CD14-positive monocyte (primary cell): ENCODE data around the gene APLF. TPM values are rescaled to one million over a fixed set of nuclear protein-coding genes. Genes with fewer than 3 reads are reported as not detected.

ENCODE experiments used
- DNase-seq, 3 donors: peaks; one replicate each; pipeline ENCODE4 v3.0.0-alpha.2; 2011 to 2022
- H2AFZ ChIP-seq: 2 replicates; pipeline ENCODE4 v1.6.0; 2012; ENCODE audit warnings: mild to moderate bottlenecking, low read depth, low read length, inconsistent platforms; ENCODE audit not compliant: insufficient read depth, poor library complexity, severe bottlenecking
- H3K27ac ChIP-seq, 2 donors: 1 replicate in 1 of 2; 2 replicates in 1 of 2; pipeline ENCODE4 v1.5.1; 2012 to 2013; ENCODE audit warnings: low read length in 2 of 2, control low read depth in 1 of 2, inconsistent platforms in 1 of 2, low read depth in 1 of 2, mild to moderate bottlenecking in 1 of 2
- H3K27me3 ChIP-seq, 2 donors: one replicate each; pipeline versions ENCODE4 v1.6.0 to v1.6.1; 2011 to 2013; ENCODE audit warnings: low read length in 2 of 2; ENCODE audit not compliant: control insufficient read depth in 2 of 2, insufficient read depth in 2 of 2
- H3K36me3 ChIP-seq, 2 donors: replicated peaks in 1 of 2; 1 replicate in 1 of 2; 2 replicates in 1 of 2; pipeline versions ENCODE4 v1.5.1 to v1.6.1; 2012 to 2013; ENCODE audit warnings: low read length in 2 of 2, control low read depth in 1 of 2, inconsistent platforms in 1 of 2, mild to moderate bottlenecking in 1 of 2; ENCODE audit not compliant: insufficient read depth in 2 of 2, control insufficient read depth in 1 of 2
- H3K4me1 ChIP-seq, 2 donors: 1 replicate in 1 of 2; 2 replicates in 1 of 2; pipeline versions ENCODE4 v1.5.1 to v1.6.1; 2012 to 2013; ENCODE audit warnings: low read length in 2 of 2, control low read depth in 1 of 2, inconsistent platforms in 1 of 2, mild to moderate bottlenecking in 1 of 2, moderate library complexity in 1 of 2; ENCODE audit not compliant: insufficient read depth in 2 of 2, control insufficient read depth in 1 of 2
- H3K4me2 ChIP-seq: replicated peaks from 2 replicates; pipeline ENCODE3; 2012; ENCODE audit warnings: low read length, moderate library complexity, mild to moderate bottlenecking; ENCODE audit not compliant: poor library complexity, severe bottlenecking; ENCODE audit errors: extremely low read depth
- H3K4me3 ChIP-seq, 3 experiments: fragments of 200-600 bp in 1 of 3; sonication (generic) in 1 of 3; replicated peaks in 1 of 3; 1 replicate in 2 of 3; 2 replicates in 1 of 3; pipeline ENCODE4 v1.5.1; 2011 to 2013; ENCODE audit warnings: low read length in 3 of 3, mild to moderate bottlenecking in 3 of 3, control low read depth in 2 of 3, low read depth in 2 of 3, inconsistent platforms in 1 of 3, moderate library complexity in 1 of 3
- H3K79me2 ChIP-seq: 2 replicates; pipeline ENCODE4 v1.6.0; 2012; ENCODE audit warnings: mild to moderate bottlenecking, control low read depth, inconsistent platforms, low read length, moderate library complexity; ENCODE audit not compliant: insufficient read depth
- H3K9ac ChIP-seq: 2 replicates; pipeline ENCODE4 v1.6.0; 2017; ENCODE audit warnings: low read length, mild to moderate bottlenecking; ENCODE audit not compliant: insufficient read depth, poor library complexity, severe bottlenecking
- H3K9me3 ChIP-seq, 2 donors: replicated peaks in 1 of 2; 1 replicate in 1 of 2; 2 replicates in 1 of 2; pipeline versions ENCODE4 v1.5.1 to v1.6.1; 2012 to 2013; ENCODE audit warnings: low read length in 2 of 2, control low read depth in 1 of 2; ENCODE audit not compliant: control insufficient read depth in 1 of 2, insufficient read depth in 1 of 2
- H4K20me1 ChIP-seq: 2 replicates; pipeline ENCODE4 v1.6.0; 2012; ENCODE audit warnings: mild to moderate bottlenecking, low read length, control low read depth, moderate library complexity; ENCODE audit not compliant: insufficient read depth
- H3K27ac Mint-ChIP-seq, 7 donors: one replicate each; pipeline ENCODE4 v1.8.0; 2020; ENCODE audit warnings: mild to moderate bottlenecking in 7 of 7, mixed read lengths in 7 of 7, moderate library complexity in 6 of 7, inconsistent platforms in 2 of 7
- H3K27me3 Mint-ChIP-seq, 3 donors: one replicate each; pipeline ENCODE4 v1.8.0; 2021 to 2022; ENCODE audit warnings: low read depth in 3 of 3, mild to moderate bottlenecking in 3 of 3, mixed read lengths in 3 of 3, moderate library complexity in 3 of 3, inconsistent platforms in 1 of 3
- H3K36me3 Mint-ChIP-seq, 2 donors: one replicate each; pipeline ENCODE4 v1.8.0; 2020; ENCODE audit warnings: mixed read lengths in 2 of 2, inconsistent platforms in 1 of 2, mild to moderate bottlenecking in 1 of 2
- H3K4me1 Mint-ChIP-seq: one replicate; pipeline ENCODE4 v1.8.0; 2020; ENCODE audit warnings: mild to moderate bottlenecking, mixed read lengths
- H3K4me3 Mint-ChIP-seq, 2 donors: one replicate each; pipeline ENCODE4 v1.8.0; 2020; ENCODE audit warnings: mild to moderate bottlenecking in 2 of 2, mixed read lengths in 2 of 2, moderate library complexity in 1 of 2
- H3K9me3 Mint-ChIP-seq, 7 donors: one replicate each; pipeline ENCODE4 v1.8.0; 2020 to 2022; ENCODE audit warnings: mixed read lengths in 7 of 7, mild to moderate bottlenecking in 6 of 7, moderate library complexity in 6 of 7, inconsistent platforms in 2 of 7
- WGBS: methylation state at CpG from one replicate; pipeline ENCODE4 v1.1.5; 2013; ENCODE audit warnings: missing lambda C conversion rate; ENCODE audit not compliant: insufficient coverage; 5-methylcytosine and 5-hydroxymethylcytosine counted together
- intact Hi-C, 2 donors: fragments of 100-400 bp; cut with micrococcal nuclease; formaldehyde crosslinking; loops; one replicate each; pipeline versions ENCODE4 v1.15.0 to v1.15.1; 2023
- polyA plus RNA-seq, 3 donors: library from polyadenylated mRNA; depleted of rRNA in 1 of 3; unstranded in 2 of 3; stranded (reverse) in 1 of 3; fragments of 300-500 nt in 2 of 3; fragments of >200 nt in 1 of 3; fragmentation: Illumina TruSeq in 2 of 3; gene quantifications; 1 replicate in 2 of 3; 2 replicates in 1 of 3; pipeline ENCODE4 v1.2.3, GENCODE V29; 2012 to 2021
- TF ChIP-seq, protein P1 (sequence below): fragments of 200-600 bp; IDR thresholded peaks from one replicate; pipeline ENCODE4 v1.8.0; 2022; ENCODE audit warnings: antibody characterized with exemption, mild to moderate bottlenecking

APLF gene
- polyA plus RNA-seq, 3 donors: 0.77 to 1.8 (median 1.2) TPM

DNA sequence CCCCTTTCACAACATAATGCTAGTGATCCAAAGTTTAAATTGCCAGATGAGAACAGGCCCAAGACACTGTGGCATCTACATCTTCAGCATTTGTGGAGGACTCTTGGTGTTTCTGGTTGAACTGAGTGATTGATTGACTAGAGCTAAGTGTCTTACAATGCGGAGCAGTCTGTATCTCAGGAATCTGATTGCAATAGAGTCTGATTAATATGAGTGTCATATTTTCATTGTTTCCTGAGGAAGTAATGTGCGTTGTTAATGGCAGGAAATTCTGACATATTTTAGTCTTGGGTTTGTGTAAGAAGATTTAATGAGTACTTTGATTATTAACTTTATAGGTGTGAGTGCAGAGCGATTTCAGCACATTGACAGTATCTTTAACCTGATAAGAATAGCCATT lies 94.0 kb downstream of the APLF start:
- Histone ChIP-seq H4K20me1 (no peaks in the 10 kb centered on the region), H3K4me1 (no peaks in the 10 kb centered on the region), H2AFZ (no peak overlapping the region), H3K4me3 (no peak overlapping the region), H3K9me3 (no peaks in the 10 kb centered on the region), H3K9ac (no peak overlapping the region), H3K4me2 (no peak overlapping the region), H3K27me3 (no peaks in the 10 kb centered on the region), H3K27ac (no peak overlapping the region), H3K79me2 (no peaks in the 10 kb centered on the region), H3K36me3 (no peaks in the 10 kb centered on the region)
- 86% methylated on average over 1 of the region's 3 CpGs for WGBS
- TF ChIP-seq, protein P1, sequence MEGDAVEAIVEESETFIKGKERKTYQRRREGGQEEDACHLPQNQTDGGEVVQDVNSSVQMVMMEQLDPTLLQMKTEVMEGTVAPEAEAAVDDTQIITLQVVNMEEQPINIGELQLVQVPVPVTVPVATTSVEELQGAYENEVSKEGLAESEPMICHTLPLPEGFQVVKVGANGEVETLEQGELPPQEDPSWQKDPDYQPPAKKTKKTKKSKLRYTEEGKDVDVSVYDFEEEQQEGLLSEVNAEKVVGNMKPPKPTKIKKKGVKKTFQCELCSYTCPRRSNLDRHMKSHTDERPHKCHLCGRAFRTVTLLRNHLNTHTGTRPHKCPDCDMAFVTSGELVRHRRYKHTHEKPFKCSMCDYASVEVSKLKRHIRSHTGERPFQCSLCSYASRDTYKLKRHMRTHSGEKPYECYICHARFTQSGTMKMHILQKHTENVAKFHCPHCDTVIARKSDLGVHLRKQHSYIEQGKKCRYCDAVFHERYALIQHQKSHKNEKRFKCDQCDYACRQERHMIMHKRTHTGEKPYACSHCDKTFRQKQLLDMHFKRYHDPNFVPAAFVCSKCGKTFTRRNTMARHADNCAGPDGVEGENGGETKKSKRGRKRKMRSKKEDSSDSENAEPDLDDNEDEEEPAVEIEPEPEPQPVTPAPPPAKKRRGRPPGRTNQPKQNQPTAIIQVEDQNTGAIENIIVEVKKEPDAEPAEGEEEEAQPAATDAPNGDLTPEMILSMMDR: no peak
- Mint-ChIP-seq H3K4me1 (peaks cover 6% of the 10 kb centered on the region), H3K4me3 (no peak overlapping the region), H3K27ac (no peak overlapping the region), H3K9me3 (peaks cover 0 to 1% (median 0%) of the 10 kb centered on the region in 7 donors), H3K36me3 (no peaks in the 10 kb centered on the region), H3K27me3 (peaks cover 0 to 2% (median 2%) of the 10 kb centered on the region in 3 donors)
- DNase-seq: no peak
- intact Hi-C loops: no loop called here

DNA sequence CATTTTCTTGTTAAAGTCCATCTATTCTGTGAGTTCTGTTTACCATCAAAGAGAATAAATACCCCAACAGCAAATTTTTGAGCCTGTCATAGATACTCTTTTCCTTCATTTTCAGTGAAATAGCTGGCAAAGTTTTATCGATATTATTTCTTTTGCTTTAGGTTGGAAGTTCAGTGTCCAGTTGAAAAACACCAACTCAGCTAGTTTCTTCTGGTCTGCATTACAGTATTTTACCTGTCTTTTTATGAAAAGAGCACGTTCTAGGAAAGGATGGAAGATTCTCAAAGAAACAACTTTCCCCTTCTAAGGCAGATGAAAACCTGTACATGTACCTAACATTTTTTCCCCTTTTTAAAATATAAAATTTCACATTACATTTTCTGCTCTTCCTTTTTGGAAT lies 95.5 kb downstream of the APLF start:
- H3K27ac ChIP-seq: no peak overlapping the region
- H2AFZ ChIP-seq: no peak overlapping the region
- no peak overlapping the region for H3K9ac ChIP-seq
- intact Hi-C loops: no loop called here
- Mint-ChIP-seq H3K36me3 (no peaks in the 10 kb centered on the region), H3K4me1 (peaks cover 6% of the 10 kb centered on the region), H3K4me3 (no peak overlapping the region), H3K27ac (no peak overlapping the region), H3K9me3 (peaks cover 0 to 1% (median 0%) of the 10 kb centered on the region in 7 donors), H3K27me3 (peaks cover 0 to 2% (median 2%) of the 10 kb centered on the region in 3 donors)
- no CpG with 5 or more reads among the region's 2 CpGs for WGBS
- no peaks in the 10 kb centered on the region for H3K27me3 ChIP-seq
- H3K9me3 ChIP-seq: no peaks in the 10 kb centered on the region
- no peaks in the 10 kb centered on the region for H3K36me3 ChIP-seq
- no peaks in the 10 kb centered on the region for H3K4me1 ChIP-seq
- no peak for DNase-seq
- H3K79me2 ChIP-seq: no peaks in the 10 kb centered on the region
- H3K4me3 ChIP-seq: no peak overlapping the region
- no peaks in the 10 kb centered on the region for H4K20me1 ChIP-seq
- no peak overlapping the region for H3K4me2 ChIP-seq
- TF ChIP-seq, protein P1: no peak
